RWPE2 (cell line): Measurements from ENCODE around the gene NDE1.

Experiments used
- ATAC-seq: fragments of 200-7000 bp; cut with Tn5 transposase; 3 replicates; pipeline ENCODE4 v1.9.1; 2021; ENCODE audit warnings: low read depth
- DNase-seq: peaks from one replicate; pipeline ENCODE4 v3.0.0-alpha.2; 2020; ENCODE audit warnings: low spot score
- H3K27ac ChIP-seq: fragments of 450-650 bp; 2 replicates; pipeline ENCODE4 v1.5.1; 2017; ENCODE audit warnings: mild to moderate bottlenecking; ENCODE audit not compliant: poor library complexity, severe bottlenecking
- H3K27me3 ChIP-seq: fragments of 250-450 bp; sonication (Bioruptor Pico); 2 replicates; pipeline ENCODE4 v1.5.1; 2021; ENCODE audit warnings: mild to moderate bottlenecking, moderate library complexity; ENCODE audit not compliant: insufficient read depth, poor library complexity, severe bottlenecking
- H3K36me3 ChIP-seq: fragments of 250-450 bp; sonication (Bioruptor Pico); 2 replicates; pipeline ENCODE4 v1.5.1; 2020; ENCODE audit warnings: low read depth, mild to moderate bottlenecking, moderate library complexity
- H3K4me1 ChIP-seq: fragments of 250-450 bp; sonication (Bioruptor Pico); 2 replicates; pipeline ENCODE4 v1.5.1; 2021; ENCODE audit warnings: mild to moderate bottlenecking, moderate library complexity; ENCODE audit not compliant: insufficient read depth, poor library complexity, severe bottlenecking
- H3K4me3 ChIP-seq: fragments of 250-450 bp; sonication (Bioruptor Pico); 2 replicates; pipeline ENCODE4 v1.5.1; 2021; ENCODE audit warnings: mild to moderate bottlenecking, moderate library complexity; ENCODE audit not compliant: severe bottlenecking
- H3K9me3 ChIP-seq: fragments of 250-450 bp; sonication (Bioruptor Pico); 2 replicates; pipeline ENCODE4 v1.5.1; 2021; ENCODE audit warnings: mild to moderate bottlenecking, moderate library complexity; ENCODE audit not compliant: severe bottlenecking
- TF ChIP-seq, protein P1 (sequence below): fragments of 450-650 bp; IDR thresholded peaks from one replicate; pipeline ENCODE4 v1.5.1; 2017; ENCODE audit warnings: mild to moderate bottlenecking, moderate library complexity; ENCODE audit not compliant: poor library complexity, severe bottlenecking

NDE1 gene

DNA sequence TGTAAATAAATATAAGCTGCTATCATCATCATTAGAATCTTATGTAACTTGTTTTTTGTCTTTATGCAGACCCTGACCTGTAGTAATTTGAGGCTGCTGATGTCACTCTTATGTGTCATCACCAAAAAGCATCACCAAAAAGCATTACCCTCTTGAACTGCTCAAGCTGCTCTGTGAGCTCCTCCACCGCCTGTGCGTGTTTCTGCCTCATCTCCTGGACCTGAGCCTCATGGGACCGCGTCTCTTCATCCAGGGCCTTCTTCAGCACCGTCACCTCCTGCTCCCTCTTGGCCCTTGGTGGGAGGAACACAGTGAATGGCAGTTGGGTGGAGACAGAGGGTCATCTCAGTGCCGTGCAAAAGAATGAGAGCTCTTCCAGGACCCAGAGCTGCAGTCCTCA lies 82.4 kb downstream of the NDE1 start:
- no peaks in the 10 kb centered on the region for H3K36me3 ChIP-seq
- no peak overlapping the region for H3K27ac ChIP-seq
- DNase-seq (no peak), ATAC-seq (peak; percentile 9; the same call in 1 of the 3 replicates)
- no peaks in the 10 kb centered on the region for H3K9me3 ChIP-seq
- TF ChIP-seq, protein P1, sequence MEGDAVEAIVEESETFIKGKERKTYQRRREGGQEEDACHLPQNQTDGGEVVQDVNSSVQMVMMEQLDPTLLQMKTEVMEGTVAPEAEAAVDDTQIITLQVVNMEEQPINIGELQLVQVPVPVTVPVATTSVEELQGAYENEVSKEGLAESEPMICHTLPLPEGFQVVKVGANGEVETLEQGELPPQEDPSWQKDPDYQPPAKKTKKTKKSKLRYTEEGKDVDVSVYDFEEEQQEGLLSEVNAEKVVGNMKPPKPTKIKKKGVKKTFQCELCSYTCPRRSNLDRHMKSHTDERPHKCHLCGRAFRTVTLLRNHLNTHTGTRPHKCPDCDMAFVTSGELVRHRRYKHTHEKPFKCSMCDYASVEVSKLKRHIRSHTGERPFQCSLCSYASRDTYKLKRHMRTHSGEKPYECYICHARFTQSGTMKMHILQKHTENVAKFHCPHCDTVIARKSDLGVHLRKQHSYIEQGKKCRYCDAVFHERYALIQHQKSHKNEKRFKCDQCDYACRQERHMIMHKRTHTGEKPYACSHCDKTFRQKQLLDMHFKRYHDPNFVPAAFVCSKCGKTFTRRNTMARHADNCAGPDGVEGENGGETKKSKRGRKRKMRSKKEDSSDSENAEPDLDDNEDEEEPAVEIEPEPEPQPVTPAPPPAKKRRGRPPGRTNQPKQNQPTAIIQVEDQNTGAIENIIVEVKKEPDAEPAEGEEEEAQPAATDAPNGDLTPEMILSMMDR = no peak
- H3K4me1 ChIP-seq = no peaks in the 10 kb centered on the region
- H3K4me3 ChIP-seq = no peak overlapping the region
- H3K27me3 ChIP-seq = no peaks in the 10 kb centered on the region

DNA sequence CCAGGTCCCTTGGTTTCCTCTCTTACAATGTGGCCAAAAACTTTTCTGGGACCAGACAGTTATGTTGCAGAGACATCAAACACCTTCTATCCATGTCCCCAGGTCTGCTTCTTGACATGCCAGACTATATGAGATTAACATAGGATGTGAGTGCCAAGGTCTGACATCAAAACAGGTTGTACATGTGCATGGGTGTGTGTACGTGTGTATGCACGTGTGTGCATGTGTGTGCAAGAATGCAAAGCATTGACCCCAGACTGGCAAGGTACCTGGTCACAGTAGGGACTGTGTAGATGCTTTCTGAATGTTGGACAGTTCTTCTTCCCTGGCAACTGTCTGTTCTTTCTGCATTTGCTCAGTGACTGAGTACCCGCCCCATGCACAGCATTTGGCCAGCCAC lies 85.6 kb downstream of the NDE1 start:
- Histone ChIP-seq H3K36me3 (no peaks in the 10 kb centered on the region), H3K27me3 (no peaks in the 10 kb centered on the region), H3K4me1 (no peaks in the 10 kb centered on the region), H3K27ac (no peak overlapping the region), H3K4me3 (no peak overlapping the region), H3K9me3 (no peaks in the 10 kb centered on the region)
- TF ChIP-seq, protein P1 = no peak
- no peak for ATAC-seq
- DNase-seq = no peak

- H3K4me3 ChIP-seq = no peak overlapping the region
- H3K27me3 ChIP-seq = no peaks in the 10 kb centered on the region
- TF ChIP-seq, protein P1 = no peak
- no peaks in the 10 kb centered on the region for H3K36me3 ChIP-seq
- no peaks in the 10 kb centered on the region for H3K9me3 ChIP-seq
- H3K27ac ChIP-seq = no peak overlapping the region
- H3K4me1 ChIP-seq = no peaks in the 10 kb centered on the region
- ATAC-seq (no peak), DNase-seq (no peak)
Observed at GRCh38 chr16:15736529-15736928, 86.5 kb downstream of the NDE1 start.

DNA sequence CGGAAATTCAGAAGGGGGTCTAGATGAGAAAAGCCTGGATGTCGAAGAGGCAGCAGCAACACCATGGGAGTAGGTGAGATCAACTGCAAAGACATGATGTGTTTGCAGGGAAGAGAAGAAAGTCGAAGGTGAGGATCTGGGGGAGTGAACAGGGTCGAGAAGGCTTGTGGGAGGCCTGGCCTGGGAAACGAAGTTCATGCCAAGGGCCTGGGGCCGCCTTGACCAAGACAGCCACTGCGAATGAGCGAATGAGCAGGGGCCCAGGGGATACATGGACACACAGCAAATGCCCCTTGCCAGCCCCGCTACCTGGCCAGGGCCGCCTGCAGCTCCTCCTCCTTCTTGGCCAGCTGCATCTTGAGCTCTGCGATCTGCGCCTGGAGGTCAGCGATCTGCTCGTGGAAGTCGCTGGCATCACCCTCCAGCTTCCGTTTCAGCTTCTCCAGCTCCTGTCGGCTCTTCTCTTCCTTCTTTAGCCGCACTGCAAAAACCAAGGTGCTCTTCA lies 87.1 kb downstream of the NDE1 start:
- H3K4me1 ChIP-seq = no peaks in the 10 kb centered on the region
- no peak for ATAC-seq
- H3K9me3 ChIP-seq = no peaks in the 10 kb centered on the region
- no peaks in the 10 kb centered on the region for H3K27me3 ChIP-seq
- no peak overlapping the region for H3K4me3 ChIP-seq
- TF ChIP-seq, protein P1 = no peak
- no peaks in the 10 kb centered on the region for H3K36me3 ChIP-seq
- no peak overlapping the region for H3K27ac ChIP-seq
- no peak for DNase-seq

- ATAC-seq (no peak), DNase-seq (no peak)
- no peak overlapping the region for H3K27ac ChIP-seq
- no peaks in the 10 kb centered on the region for H3K9me3 ChIP-seq
- H3K4me3 ChIP-seq = no peak overlapping the region
- H3K27me3 ChIP-seq = no peaks in the 10 kb centered on the region
- TF ChIP-seq, protein P1 = no peak
- H3K36me3 ChIP-seq = no peaks in the 10 kb centered on the region
- no peaks in the 10 kb centered on the region for H3K4me1 ChIP-seq
Observed at GRCh38 chr16:15739464-15739863, 89.4 kb downstream of the NDE1 start.
